ENCODE data around the gene FAM20C. TPM values are rescaled to one million over a fixed set of nuclear protein-coding genes. Genes with fewer than 3 reads are reported as not detected.
A peak's percentile ranks its signal among the peaks of the same experiment; 100 is the strongest.

Gene FAM20C
- total RNA-seq, 1 experiment from 2014 or later = 62.6 TPM

GRCh38 chr7:221978-222715 is 29.8 kb downstream of the FAM20C start:
- H4K91ac ChIP-seq (ENCODE audit: insufficient read length, low read depth, low read length) = no peak overlapping the region
- H3K4me1 Mint-ChIP-seq = peaks cover 11 to 13% of the 10 kb centered on the region in 2 experiments
- no peak overlapping the region for H3K27ac ChIP-seq (ENCODE audit: insufficient read length, low read depth, low read length)

More at GRCh38 chr7:221978-222715, 29.8 kb downstream of the FAM20C start:
- H4K8ac ChIP-seq (replicated peaks; ENCODE audit: insufficient read length, low read depth, low read length) = no peak overlapping the region
- no peaks in the 10 kb centered on the region for H3K9me3 ChIP-seq (ENCODE audit: control insufficient read depth, low read depth, low read length)
- no peak overlapping the region for H3K18ac ChIP-seq (ENCODE audit: insufficient read length, low read depth, low read length)
- H2BK20ac ChIP-seq (ENCODE audit: low read depth, low read length, poor library complexity, severe bottlenecking) = no peak overlapping the region
- no peak overlapping the region for H2BK12ac ChIP-seq (ENCODE audit: insufficient read length, low read depth, low read length)
- peaks cover 2% of the 10 kb centered on the region for H4K20me1 ChIP-seq (ENCODE audit: control insufficient read depth, insufficient read depth, insufficient read length)
- no peak for TF ChIP-seq CTCF (conservative IDR thresholded peaks at IDR 0.05)
- H2BK5ac ChIP-seq (ENCODE audit: insufficient read length, low read length) = no peak overlapping the region
- peaks cover 5 to 19% (median 10%) of the 10 kb centered on the region in 3 experiments for H3K36me3 Mint-ChIP-seq (ENCODE audit: insufficient read depth in 1 of 3, low read depth in 3 of 3)
- no peaks in the 10 kb centered on the region for H3K27me3 ChIP-seq (ENCODE audit: insufficient read depth, low read length)
- H3K23ac ChIP-seq (ENCODE audit: insufficient read length, low read depth, low read length) = no peak overlapping the region
- no peak overlapping the region for H3K9ac ChIP-seq (ENCODE audit: extremely low read depth, insufficient read length, low read length)
- H3K56ac ChIP-seq (ENCODE audit: insufficient read length, low read depth, low read length) = no peak overlapping the region
- peaks cover 2% of the 10 kb centered on the region; the same call in 1 of the 2 replicates for H3K27me3 Mint-ChIP-seq (ENCODE audit: low read depth)
- no peak overlapping the region for H3K4me3 Mint-ChIP-seq
- H2BK120ac ChIP-seq (ENCODE audit: low read depth, low read length, poor library complexity, severe bottlenecking) = no peak overlapping the region
- H3T11ph ChIP-seq (ENCODE audit: low read length) = no peak overlapping the region
- no peak overlapping the region for H4K5ac ChIP-seq (ENCODE audit: insufficient read length, low read depth, low read length)
- DNase-seq = no peak
- H2AK5ac ChIP-seq (ENCODE audit: insufficient read length, low read length) = no peak overlapping the region
- peak overlapping the region in 2 of 3 experiments; percentile 33 to 51; a peak in 3 of 7 replicates for H3K27ac Mint-ChIP-seq
- no peaks in the 10 kb centered on the region for H3K79me2 ChIP-seq (ENCODE audit: insufficient read depth, low read length)
- no peak overlapping the region for H2BK15ac ChIP-seq (ENCODE audit: low read depth, low read length)
- H3K4me2 ChIP-seq (ENCODE audit: insufficient read depth, insufficient read length, low read length) = no peak overlapping the region
- H3K4ac ChIP-seq (ENCODE audit: low read depth, low read length) = no peak overlapping the region
- no peak overlapping the region for H3K14ac ChIP-seq (ENCODE audit: insufficient read depth, low read length)
- no peaks in the 10 kb centered on the region for H3K79me1 ChIP-seq (ENCODE audit: insufficient read depth, low read depth, low read length, poor library complexity, severe bottlenecking)
- H3K4me1 ChIP-seq (ENCODE audit: insufficient read depth, low read length) = no peaks in the 10 kb centered on the region; the same call in 1 of the 2 replicates
- no peaks in the 10 kb centered on the region for H3K23me2 ChIP-seq (ENCODE audit: insufficient read length, low read depth, low read length, poor library complexity, severe bottlenecking)
- no CpG with 5 or more reads among the region's 15 CpGs for WGBS (ENCODE audit: extremely low coverage, insufficient read length, low lambda C conversion rate)
- H2AFZ ChIP-seq (ENCODE audit: low read length) = no peak overlapping the region
- no peaks in the 10 kb centered on the region for H3K9me3 Mint-ChIP-seq
